HCT116 (cell line): ENCODE results near the gene MROH8. TPM values are rescaled to one million over a fixed set of nuclear protein-coding genes. Genes with fewer than 3 reads are reported as not detected.

Experiments used
- ATAC-seq: fragments of 200-7000 bp; cut with Tn5 transposase; 2 replicates; pipeline ENCODE4 v1.9.1; 2020; ENCODE audit warnings: mild to moderate bottlenecking, moderate library complexity
- BruUV-seq: library from RNA; stranded (reverse); fragments of 400-500 nt; replicated peaks from 2 replicates; lab custom pipeline; 2021; lab: Mats Ljungman, UMichigan
- CTCF ChIA-PET: fragments of 300-600 bp; sonication (Branson Sonifier 250); formaldehyde crosslinking; loops from one replicate; lab custom pipeline; 2021; ENCODE audit warnings: antibody characterized with exemption; lab: Charles Lee
- POLR2A ChIA-PET: fragments of 300-600, 350-600 bp; sonication (Branson Sonifier 250); formaldehyde crosslinking; loops from one replicate; lab custom pipeline; 2021; ENCODE audit warnings: antibody characterized with exemption; lab: Charles Lee
- RAD21 ChIA-PET, 2 experiments: fragments of 300-600 bp; sonication (Branson Sonifier 250); formaldehyde crosslinking; loops; one replicate each; lab custom pipeline; 2023; ENCODE audit warnings: low total read pairs in 2 of 2; ENCODE audit not compliant: uncharacterized antibody in 2 of 2, unreplicated experiment in 2 of 2, low non-redundant PET in 1 of 2; lab: Charles Lee
- DNase-seq: peaks from one replicate; pipeline ENCODE4 v3.0.0-alpha.2; 2010; ENCODE audit warnings: low read depth, low spot score
- H2AFZ ChIP-seq: fragments of 200-600 bp; shearing (Covaris generic), sonication (generic); 2 replicates; pipeline ENCODE4 v1.6.1; 2017; ENCODE audit warnings: low read depth, mixed run types, mixed read lengths, antibody characterized with exemption, low read length; ENCODE audit not compliant: poor library complexity, severe bottlenecking
- H3K27ac ChIP-seq: 2 replicates; pipeline ENCODE4 v1.5.1; 2012; ENCODE audit warnings: low read depth, low read length
- H3K27me3 ChIP-seq: fragments of 200-600 bp; sonication (generic); 2 replicates; pipeline ENCODE4 v1.6.1; 2016; ENCODE audit warnings: mixed run types, low read length, mixed read lengths; ENCODE audit not compliant: insufficient read depth
- H3K36me3 ChIP-seq, 2 experiments: fragments of 200-500 bp in 1 of 2; fragments of 200-600 bp in 1 of 2; sonication (Bioruptor generic) in 1 of 2; sonication (generic) in 1 of 2; 2 replicates each; pipeline versions ENCODE4 v1.5.1 to v1.6.1; 2014 to 2016; ENCODE audit warnings: low read length in 2 of 2, inconsistent platforms in 1 of 2, mixed read lengths in 1 of 2, mixed run types in 1 of 2; ENCODE audit not compliant: insufficient read depth in 2 of 2, control insufficient read depth in 1 of 2
- H3K4me1 ChIP-seq, 2 experiments: fragments of 200-600 bp in 1 of 2; sonication (generic) in 1 of 2; 2 replicates each; pipeline versions ENCODE4 v1.5.1 to v1.6.1; 2012 to 2017; ENCODE audit warnings: low read length in 2 of 2, inconsistent platforms in 1 of 2, mild to moderate bottlenecking in 1 of 2, mixed read lengths in 1 of 2, mixed run types in 1 of 2, moderate library complexity in 1 of 2; ENCODE audit not compliant: insufficient read depth in 2 of 2, control insufficient read depth in 1 of 2
- H3K4me2 ChIP-seq: fragments of 200-600 bp; sonication (generic); 2 replicates; pipeline ENCODE4 v1.6.1; 2017; ENCODE audit warnings: mixed run types, low read length, mixed read lengths
- H3K4me3 ChIP-seq, 2 experiments: fragments of 200-600 bp in 1 of 2; sonication (generic) in 1 of 2; replicated peaks in 1 of 2; 2 replicates each; pipeline ENCODE4 v1.5.1; 2011 to 2016; ENCODE audit warnings: low read length in 2 of 2, control low read depth in 1 of 2, low read depth in 1 of 2, mild to moderate bottlenecking in 1 of 2, mixed read lengths in 1 of 2, mixed run types in 1 of 2
- H3K79me2 ChIP-seq: fragments of 200-600 bp; sonication (generic); 2 replicates; pipeline ENCODE4 v1.6.1; 2017; ENCODE audit warnings: mild to moderate bottlenecking, mixed run types, low read length, moderate library complexity, mixed read lengths; ENCODE audit not compliant: insufficient read depth
- H3K9ac ChIP-seq: fragments of 200-600 bp; sonication (generic); 2 replicates; pipeline ENCODE4 v1.6.1; 2016; ENCODE audit warnings: low read length, mixed read lengths
- H3K9me2 ChIP-seq: fragments of 200-600 bp; sonication (generic), shearing (Covaris generic); 2 replicates; pipeline ENCODE4 v1.6.1; 2017; ENCODE audit warnings: mixed run types, mild to moderate bottlenecking, moderate library complexity; ENCODE audit not compliant: insufficient read depth
- H3K9me3 ChIP-seq, 2 experiments: fragments of 200-500 bp in 1 of 2; fragments of 200-600 bp in 1 of 2; sonication (Bioruptor generic) in 1 of 2; sonication (generic) in 1 of 2; 2 replicates each; pipeline ENCODE4 v1.6.1; 2014 to 2017; ENCODE audit warnings: low read length in 2 of 2, mixed read lengths in 2 of 2, inconsistent platforms in 1 of 2, low read depth in 1 of 2, mild to moderate bottlenecking in 1 of 2, mixed run types in 1 of 2, moderate library complexity in 1 of 2; ENCODE audit not compliant: control insufficient read depth in 1 of 2, insufficient read depth in 1 of 2
- H4K20me1 ChIP-seq: fragments of 200-600 bp; sonication (generic), shearing (Covaris generic); 2 replicates; pipeline ENCODE4 v1.6.1; 2017; ENCODE audit warnings: mixed run types, mild to moderate bottlenecking, moderate library complexity; ENCODE audit not compliant: insufficient read depth
- EGR1 ChIP-seq: IDR thresholded peaks from 2 replicates; pipeline ENCODE4 v1.6.1; 2012; ENCODE audit warnings: low read depth
- ELF1 ChIP-seq: IDR thresholded peaks from 2 replicates; pipeline ENCODE4 v1.6.1; 2012; ENCODE audit warnings: low read depth, borderline replicate concordance
- EZH2phosphoT487 ChIP-seq: fragments of 200-600 bp; IDR thresholded peaks from 2 replicates; pipeline ENCODE4 v1.6.1; 2018; ENCODE audit warnings: antibody characterized with exemption, borderline replicate concordance
- MAX ChIP-seq: IDR thresholded peaks from 2 replicates; pipeline ENCODE4 v1.6.1; 2012
- SIN3A ChIP-seq: IDR thresholded peaks from 2 replicates; pipeline ENCODE4 v1.6.1; 2012; ENCODE audit warnings: low read depth
- SP1 ChIP-seq: IDR thresholded peaks from 2 replicates; pipeline ENCODE4 v1.6.1; 2012; ENCODE audit warnings: low read depth
- intact Hi-C: fragments of 100-400 bp; cut with micrococcal nuclease; formaldehyde crosslinking; loops from 2 replicates; pipeline ENCODE4 v1.10.0; 2022
- total RNA-seq: library from RNA; stranded (reverse); gene quantifications from one replicate; pipeline ENCODE4 v1.2.1, GENCODE V29; 2021; ENCODE audit not compliant: unreplicated experiment
- TF ChIP-seq, protein P1 (sequence below): IDR thresholded peaks from 2 replicates; pipeline ENCODE4 v1.6.1; 2012; ENCODE audit warnings: low read depth

The MROH8 gene
- total RNA-seq, 1 experiment from 2014 or later: 0.79 TPM

DNA sequence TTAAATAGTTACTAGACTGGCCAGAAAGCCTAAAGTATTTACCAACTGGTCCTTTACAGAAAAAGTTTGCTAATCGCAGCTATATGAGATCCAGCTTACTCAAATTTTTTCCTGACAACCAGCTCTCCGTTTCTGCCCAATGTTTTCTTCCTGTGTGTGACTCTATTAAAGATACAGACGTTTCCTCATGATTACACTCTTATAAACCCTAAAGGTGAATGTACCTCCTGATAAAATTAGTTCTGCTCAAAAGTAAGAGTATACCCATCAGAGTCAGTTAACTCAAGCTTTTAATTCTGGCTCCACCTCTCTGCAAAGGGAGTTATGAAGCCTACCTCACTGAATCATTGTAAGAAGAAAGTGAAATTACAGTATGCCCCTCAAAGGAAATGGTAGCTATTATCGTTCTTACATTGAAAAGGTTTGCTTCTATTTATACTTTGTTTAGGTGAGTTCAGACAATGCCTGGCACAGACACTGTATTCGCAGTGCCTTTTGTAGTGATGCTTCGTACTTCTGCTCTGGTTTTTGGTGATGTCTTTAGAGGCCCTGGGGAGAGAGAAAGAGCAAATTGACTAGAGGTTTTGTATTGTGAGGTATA, 10.2 kb upstream of the MROH8 start:
- TF ChIP-seq SIN3A: no peak
- TF ChIP-seq EZH2phosphoT487: no peak
- no peak for TF ChIP-seq ELF1
- TF ChIP-seq, protein P1, sequence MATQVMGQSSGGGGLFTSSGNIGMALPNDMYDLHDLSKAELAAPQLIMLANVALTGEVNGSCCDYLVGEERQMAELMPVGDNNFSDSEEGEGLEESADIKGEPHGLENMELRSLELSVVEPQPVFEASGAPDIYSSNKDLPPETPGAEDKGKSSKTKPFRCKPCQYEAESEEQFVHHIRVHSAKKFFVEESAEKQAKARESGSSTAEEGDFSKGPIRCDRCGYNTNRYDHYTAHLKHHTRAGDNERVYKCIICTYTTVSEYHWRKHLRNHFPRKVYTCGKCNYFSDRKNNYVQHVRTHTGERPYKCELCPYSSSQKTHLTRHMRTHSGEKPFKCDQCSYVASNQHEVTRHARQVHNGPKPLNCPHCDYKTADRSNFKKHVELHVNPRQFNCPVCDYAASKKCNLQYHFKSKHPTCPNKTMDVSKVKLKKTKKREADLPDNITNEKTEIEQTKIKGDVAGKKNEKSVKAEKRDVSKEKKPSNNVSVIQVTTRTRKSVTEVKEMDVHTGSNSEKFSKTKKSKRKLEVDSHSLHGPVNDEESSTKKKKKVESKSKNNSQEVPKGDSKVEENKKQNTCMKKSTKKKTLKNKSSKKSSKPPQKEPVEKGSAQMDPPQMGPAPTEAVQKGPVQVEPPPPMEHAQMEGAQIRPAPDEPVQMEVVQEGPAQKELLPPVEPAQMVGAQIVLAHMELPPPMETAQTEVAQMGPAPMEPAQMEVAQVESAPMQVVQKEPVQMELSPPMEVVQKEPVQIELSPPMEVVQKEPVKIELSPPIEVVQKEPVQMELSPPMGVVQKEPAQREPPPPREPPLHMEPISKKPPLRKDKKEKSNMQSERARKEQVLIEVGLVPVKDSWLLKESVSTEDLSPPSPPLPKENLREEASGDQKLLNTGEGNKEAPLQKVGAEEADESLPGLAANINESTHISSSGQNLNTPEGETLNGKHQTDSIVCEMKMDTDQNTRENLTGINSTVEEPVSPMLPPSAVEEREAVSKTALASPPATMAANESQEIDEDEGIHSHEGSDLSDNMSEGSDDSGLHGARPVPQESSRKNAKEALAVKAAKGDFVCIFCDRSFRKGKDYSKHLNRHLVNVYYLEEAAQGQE: no peak
- TF ChIP-seq MAX: no peak
- no peak for TF ChIP-seq EGR1
- TF ChIP-seq SP1: no peak
- no peak overlapping the region for H3K27ac ChIP-seq
- H3K9ac ChIP-seq: no peak overlapping the region
- no peaks in the 10 kb centered on the region for H3K27me3 ChIP-seq
- no peaks in the 10 kb centered on the region for H3K9me2 ChIP-seq
- ATAC-seq: no peak
- ChIA-PET RAD21 (no interaction called here), CTCF (interaction anchor here (0.6 to 1.5 kb wide), 4 partner anchors 11 to 615 kb away, joined by 3 to 8 read pairs (median 4); partner anchors contain the start of genes MROH8 and RPN2), POLR2A (interaction anchor here (1.0 kb wide), 1 partner anchor 11 kb away, joined by 4 read pairs; the partner anchor contains the start of gene RPN2)
- DNase-seq: no peak
- H4K20me1 ChIP-seq: peaks cover 21% of the 10 kb centered on the region; the same call in 1 of the 2 replicates
- intact Hi-C loops: no loop called here
- no peak overlapping the region for H2AFZ ChIP-seq
- H3K79me2 ChIP-seq: peaks cover 97% of the 10 kb centered on the region
- no peaks in the 10 kb centered on the region for H3K9me3 ChIP-seq
- peaks cover 0 to 7% of the 10 kb centered on the region in 2 experiments; a peak in 1 of 4 replicates for H3K4me1 ChIP-seq
- H3K4me2 ChIP-seq: no peak overlapping the region
- no TSS peak for BruUV-seq
- peaks cover 32 to 58% of the 10 kb centered on the region in 2 experiments for H3K36me3 ChIP-seq
- no peak overlapping the region for H3K4me3 ChIP-seq
